ENCODE results near the gene GADD45GIP1.
"Not testable (repeated sequence)": the region's sequence is repeated elsewhere in the genome, so short reads cannot be mapped to it uniquely, and the experiment has no call there.

The GADD45GIP1 gene

DNA sequence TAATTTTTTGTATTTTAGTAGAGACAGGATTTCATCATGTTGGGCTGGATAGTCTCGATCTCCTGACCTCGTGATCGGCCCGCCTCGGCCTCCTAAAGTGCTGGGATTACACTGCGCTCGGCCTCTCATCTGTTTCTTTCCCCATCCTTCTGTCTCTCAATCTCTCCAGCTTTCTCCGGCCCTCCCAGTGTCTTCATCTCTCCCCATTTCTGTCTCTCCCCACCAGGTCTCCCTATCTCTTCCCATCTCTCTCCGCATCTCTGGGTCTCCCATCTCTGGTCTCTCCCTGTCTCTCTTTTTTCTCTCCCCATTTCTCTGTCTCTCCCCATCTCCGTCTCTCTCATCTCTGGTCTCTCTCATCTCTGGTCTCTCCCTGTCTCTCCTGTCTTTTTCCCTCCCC, 26.1 kb upstream of the GADD45GIP1 start:
- no peaks in the 10 kb centered on the region for H3K36me3 ChIP-seq (ENCODE audit: control insufficient read depth, low read length)
- H3K27ac ChIP-seq (ENCODE audit: low read depth, low read length) = no peak overlapping the region
- no peaks in the 10 kb centered on the region for H3K9me3 ChIP-seq (ENCODE audit: control insufficient read depth, insufficient read depth, low read length)
- H3K79me2 ChIP-seq (ENCODE audit: control insufficient read depth, low read length) = no peaks in the 10 kb centered on the region
- no peaks in the 10 kb centered on the region for H4K20me1 ChIP-seq (ENCODE audit: control insufficient read depth, insufficient read depth, low read depth, low read length)
- peaks cover 4% of the 10 kb centered on the region for H3K4me1 ChIP-seq (ENCODE audit: control insufficient read depth, low read length)
- peak overlapping the region; percentile 49 for H3K4me3 ChIP-seq (ENCODE audit: low read length)
- H3K27me3 ChIP-seq (ENCODE audit: control insufficient read depth, low read length) = peaks cover 24% of the 10 kb centered on the region
- H3K4me2 ChIP-seq (ENCODE audit: low read length) = peak overlapping the region; percentile 63
- TF ChIP-seq EZH2phosphoT487 (IDR thresholded peaks at IDR 0.05; ENCODE audit: borderline replicate concordance, low read length) (no peak), CTCF (IDR thresholded peaks at IDR 0.05; ENCODE audit: low read depth, low read length, poor library complexity, severe bottlenecking) (no peak)
- H3F3A ChIP-seq (ENCODE audit: control insufficient read depth, insufficient read depth) = no peaks in the 10 kb centered on the region
- H3K9me2 ChIP-seq (replicated peaks; ENCODE audit: control insufficient read depth, low read length) = no peaks in the 10 kb centered on the region

- Histone ChIP-seq H3K27me3 (ENCODE audit: control insufficient read depth, low read length) (peaks cover 24% of the 10 kb centered on the region), H3K4me2 (ENCODE audit: low read length) (no peak overlapping the region), H3K79me2 (ENCODE audit: control insufficient read depth, low read length) (no peaks in the 10 kb centered on the region), H3K9me2 (replicated peaks; ENCODE audit: control insufficient read depth, low read length) (no peaks in the 10 kb centered on the region), H3K36me3 (ENCODE audit: control insufficient read depth, low read length) (no peaks in the 10 kb centered on the region), H4K20me1 (ENCODE audit: control insufficient read depth, insufficient read depth, low read depth, low read length) (no peaks in the 10 kb centered on the region), H3K9me3 (ENCODE audit: control insufficient read depth, insufficient read depth, low read length) (no peaks in the 10 kb centered on the region), H3K4me3 (ENCODE audit: low read length) (no peak overlapping the region), H3K27ac (ENCODE audit: low read depth, low read length) (no peak overlapping the region), H3K4me1 (ENCODE audit: control insufficient read depth, low read length) (peaks cover 4% of the 10 kb centered on the region), H3F3A (ENCODE audit: control insufficient read depth, insufficient read depth) (no peaks in the 10 kb centered on the region)
- TF ChIP-seq CTCF (IDR thresholded peaks at IDR 0.05; ENCODE audit: low read depth, low read length, poor library complexity, severe bottlenecking) (no peak), EZH2phosphoT487 (IDR thresholded peaks at IDR 0.05; ENCODE audit: borderline replicate concordance, low read length) (no peak)
Measured at GRCh38 chr19:12982648-12983047, 25.6 kb upstream of the GADD45GIP1 start.

- Histone ChIP-seq H3K9me3 (ENCODE audit: control insufficient read depth, insufficient read depth, low read length) (no peaks in the 10 kb centered on the region), H3K27me3 (ENCODE audit: control insufficient read depth, low read length) (peaks cover 19% of the 10 kb centered on the region), H3K9me2 (replicated peaks; ENCODE audit: control insufficient read depth, low read length) (no peaks in the 10 kb centered on the region), H3K4me3 (ENCODE audit: low read length) (no peak overlapping the region), H3K27ac (ENCODE audit: low read depth, low read length) (no peak overlapping the region), H3F3A (ENCODE audit: control insufficient read depth, insufficient read depth) (no peaks in the 10 kb centered on the region), H3K36me3 (ENCODE audit: control insufficient read depth, low read length) (no peaks in the 10 kb centered on the region), H4K20me1 (ENCODE audit: control insufficient read depth, insufficient read depth, low read depth, low read length) (no peaks in the 10 kb centered on the region), H3K4me2 (ENCODE audit: low read length) (no peak overlapping the region), H3K4me1 (ENCODE audit: control insufficient read depth, low read length) (peaks cover 4% of the 10 kb centered on the region), H3K79me2 (ENCODE audit: control insufficient read depth, low read length) (no peaks in the 10 kb centered on the region)
- TF ChIP-seq EZH2phosphoT487 (IDR thresholded peaks at IDR 0.05; ENCODE audit: borderline replicate concordance, low read length) (no peak), CTCF (IDR thresholded peaks at IDR 0.05; ENCODE audit: low read depth, low read length, poor library complexity, severe bottlenecking) (no peak)
Measured at GRCh38 chr19:12979974-12980373, 23.0 kb upstream of the GADD45GIP1 start.

DNA sequence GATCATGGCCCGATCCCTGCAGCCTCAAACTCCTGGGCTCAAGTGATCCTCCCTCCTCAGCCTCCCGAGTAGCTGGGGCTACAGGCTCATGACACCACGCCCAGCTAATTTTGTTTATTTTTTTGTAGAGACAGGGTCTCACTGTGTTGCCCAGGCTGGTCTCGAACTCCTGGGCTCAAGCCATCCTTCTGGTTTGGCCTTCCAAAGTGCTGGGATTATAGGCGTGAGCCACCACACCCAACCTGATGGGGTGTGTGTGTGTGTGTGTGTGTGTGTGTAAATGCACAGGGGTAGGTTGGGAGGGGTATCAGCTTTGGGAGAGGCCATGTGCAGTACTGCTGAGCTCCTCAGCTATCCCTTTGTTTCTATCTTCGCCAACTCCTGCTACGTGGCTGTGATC, 19.1 kb upstream of the GADD45GIP1 start:
- H3K4me2 ChIP-seq (ENCODE audit: low read length); H3K36me3 ChIP-seq (ENCODE audit: control insufficient read depth, low read length); H3K27ac ChIP-seq (ENCODE audit: low read depth, low read length); H3K27me3 ChIP-seq (ENCODE audit: control insufficient read depth, low read length); H3K9me3 ChIP-seq (ENCODE audit: control insufficient read depth, insufficient read depth, low read length); H3K9me2 ChIP-seq (replicated peaks; ENCODE audit: control insufficient read depth, low read length); H3F3A ChIP-seq (ENCODE audit: control insufficient read depth, insufficient read depth); H3K4me1 ChIP-seq (ENCODE audit: control insufficient read depth, low read length); H3K79me2 ChIP-seq (ENCODE audit: control insufficient read depth, low read length); H4K20me1 ChIP-seq (ENCODE audit: control insufficient read depth, insufficient read depth, low read depth, low read length); H3K4me3 ChIP-seq (ENCODE audit: low read length): not testable (repeated sequence)
